GM12873 (cell line): ENCODE data around the gene ZDHHC8.

ENCODE experiments used
- TF ChIP-seq, protein P1 (sequence below): IDR thresholded peaks from 2 replicates; pipeline ENCODE4 v1.5.1; 2012; ENCODE audit warnings: low read depth, mild to moderate bottlenecking, moderate library complexity, low read length, control low read depth; ENCODE audit not compliant: insufficient read depth; ENCODE audit errors: missing control alignments

The ZDHHC8 gene

DNA sequence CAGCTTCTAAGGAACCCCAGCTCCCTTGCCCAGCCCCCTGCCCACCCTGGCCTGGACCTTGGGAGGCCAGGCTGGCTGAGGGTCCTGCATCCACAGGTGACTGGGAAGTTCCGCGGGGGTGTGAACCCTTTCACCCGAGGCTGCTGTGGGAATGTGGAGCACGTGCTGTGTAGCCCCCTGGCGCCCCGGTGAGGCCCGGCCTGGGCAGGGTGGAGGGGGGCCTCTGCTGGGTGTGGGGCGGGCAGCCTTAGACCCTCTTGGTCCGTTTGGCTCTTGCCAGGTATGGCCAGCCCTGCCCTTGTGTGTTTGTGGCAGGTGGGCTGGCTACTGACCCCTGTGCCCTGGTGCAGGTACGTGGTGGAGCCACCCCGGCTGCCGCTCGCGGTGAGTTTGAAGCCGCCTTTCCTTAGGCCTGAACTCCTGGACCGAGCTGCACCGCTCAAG lies 8.9 kb downstream of the ZDHHC8 start:
- TF ChIP-seq, protein P1, sequence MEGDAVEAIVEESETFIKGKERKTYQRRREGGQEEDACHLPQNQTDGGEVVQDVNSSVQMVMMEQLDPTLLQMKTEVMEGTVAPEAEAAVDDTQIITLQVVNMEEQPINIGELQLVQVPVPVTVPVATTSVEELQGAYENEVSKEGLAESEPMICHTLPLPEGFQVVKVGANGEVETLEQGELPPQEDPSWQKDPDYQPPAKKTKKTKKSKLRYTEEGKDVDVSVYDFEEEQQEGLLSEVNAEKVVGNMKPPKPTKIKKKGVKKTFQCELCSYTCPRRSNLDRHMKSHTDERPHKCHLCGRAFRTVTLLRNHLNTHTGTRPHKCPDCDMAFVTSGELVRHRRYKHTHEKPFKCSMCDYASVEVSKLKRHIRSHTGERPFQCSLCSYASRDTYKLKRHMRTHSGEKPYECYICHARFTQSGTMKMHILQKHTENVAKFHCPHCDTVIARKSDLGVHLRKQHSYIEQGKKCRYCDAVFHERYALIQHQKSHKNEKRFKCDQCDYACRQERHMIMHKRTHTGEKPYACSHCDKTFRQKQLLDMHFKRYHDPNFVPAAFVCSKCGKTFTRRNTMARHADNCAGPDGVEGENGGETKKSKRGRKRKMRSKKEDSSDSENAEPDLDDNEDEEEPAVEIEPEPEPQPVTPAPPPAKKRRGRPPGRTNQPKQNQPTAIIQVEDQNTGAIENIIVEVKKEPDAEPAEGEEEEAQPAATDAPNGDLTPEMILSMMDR, result no peak

DNA sequence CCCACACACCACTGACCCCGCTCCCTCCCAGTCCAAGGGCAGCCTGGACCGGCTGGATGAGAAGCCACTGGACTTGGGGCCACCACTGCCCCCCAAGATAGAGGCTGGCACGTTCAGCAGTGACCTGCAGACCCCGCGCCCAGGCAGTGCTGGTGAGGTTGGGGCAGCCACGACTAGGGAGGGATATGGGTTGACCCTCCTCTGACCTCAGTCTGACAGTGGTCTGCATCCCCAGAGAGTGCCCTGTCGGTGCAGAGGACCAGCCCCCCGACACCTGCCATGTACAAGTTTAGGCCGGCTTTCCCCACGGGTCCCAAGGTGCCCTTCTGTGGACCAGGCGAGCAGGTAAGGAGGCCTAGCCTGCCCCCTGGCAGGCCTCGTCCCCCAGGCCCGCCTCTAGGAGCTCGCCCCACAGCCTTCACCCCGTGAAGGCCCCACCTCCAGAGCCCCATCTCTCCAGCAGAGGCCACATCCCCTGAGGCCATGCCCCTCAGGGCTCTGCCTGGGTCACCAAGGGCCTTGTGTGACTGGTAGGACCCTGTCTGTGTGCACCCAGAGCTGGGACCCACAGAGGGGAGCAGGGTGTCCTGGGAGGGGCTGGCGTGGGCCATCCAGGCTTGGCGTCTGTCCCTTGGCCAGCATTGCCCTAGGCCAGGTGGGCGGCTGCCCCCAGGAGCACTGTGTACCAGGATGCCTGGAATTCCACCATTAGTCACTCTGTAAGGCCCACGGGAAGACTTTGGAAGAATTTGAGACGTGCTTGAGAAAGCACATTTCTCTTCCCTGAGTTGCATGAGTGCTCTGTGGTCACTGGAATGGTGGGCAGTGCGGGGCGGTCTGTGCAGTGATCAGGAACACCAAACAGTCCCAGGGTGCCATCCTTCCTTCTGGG lies 9.8 kb downstream of the ZDHHC8 start:
- TF ChIP-seq, protein P1, result no peak

DNA sequence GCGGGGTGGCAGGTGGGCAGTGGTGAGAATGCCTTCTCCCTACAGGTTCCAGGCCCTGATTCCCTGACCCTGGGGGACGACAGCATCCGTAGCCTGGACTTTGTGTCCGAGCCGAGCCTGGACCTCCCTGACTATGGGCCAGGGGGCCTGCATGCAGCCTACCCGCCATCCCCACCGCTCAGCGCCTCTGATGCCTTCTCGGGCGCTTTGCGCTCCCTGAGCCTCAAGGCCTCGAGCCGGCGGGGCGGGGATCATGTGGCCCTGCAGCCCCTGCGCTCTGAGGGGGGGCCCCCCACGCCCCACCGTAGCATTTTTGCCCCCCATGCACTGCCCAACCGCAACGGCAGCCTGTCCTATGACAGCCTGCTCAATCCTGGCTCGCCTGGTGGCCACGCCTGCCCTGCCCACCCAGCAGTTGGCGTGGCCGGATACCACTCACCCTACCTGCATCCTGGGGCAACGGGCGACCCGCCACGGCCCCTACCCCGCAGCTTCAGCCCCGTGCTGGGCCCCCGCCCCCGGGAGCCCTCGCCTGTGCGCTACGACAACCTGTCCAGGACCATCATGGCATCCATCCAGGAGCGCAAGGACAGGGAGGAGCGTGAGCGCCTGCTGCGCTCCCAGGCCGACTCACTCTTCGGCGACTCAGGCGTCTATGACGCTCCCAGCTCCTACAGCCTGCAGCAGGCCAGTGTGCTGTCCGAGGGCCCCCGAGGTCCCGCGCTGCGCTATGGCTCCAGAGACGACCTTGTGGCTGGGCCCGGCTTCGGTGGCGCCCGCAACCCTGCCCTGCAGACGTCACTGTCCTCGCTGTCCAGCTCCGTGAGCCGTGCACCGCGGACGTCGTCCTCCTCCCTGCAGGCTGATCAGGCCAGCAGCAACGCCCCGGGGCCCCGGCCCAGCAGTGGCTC lies 11.4 kb downstream of the ZDHHC8 start:
- TF ChIP-seq, protein P1, result no peak

DNA sequence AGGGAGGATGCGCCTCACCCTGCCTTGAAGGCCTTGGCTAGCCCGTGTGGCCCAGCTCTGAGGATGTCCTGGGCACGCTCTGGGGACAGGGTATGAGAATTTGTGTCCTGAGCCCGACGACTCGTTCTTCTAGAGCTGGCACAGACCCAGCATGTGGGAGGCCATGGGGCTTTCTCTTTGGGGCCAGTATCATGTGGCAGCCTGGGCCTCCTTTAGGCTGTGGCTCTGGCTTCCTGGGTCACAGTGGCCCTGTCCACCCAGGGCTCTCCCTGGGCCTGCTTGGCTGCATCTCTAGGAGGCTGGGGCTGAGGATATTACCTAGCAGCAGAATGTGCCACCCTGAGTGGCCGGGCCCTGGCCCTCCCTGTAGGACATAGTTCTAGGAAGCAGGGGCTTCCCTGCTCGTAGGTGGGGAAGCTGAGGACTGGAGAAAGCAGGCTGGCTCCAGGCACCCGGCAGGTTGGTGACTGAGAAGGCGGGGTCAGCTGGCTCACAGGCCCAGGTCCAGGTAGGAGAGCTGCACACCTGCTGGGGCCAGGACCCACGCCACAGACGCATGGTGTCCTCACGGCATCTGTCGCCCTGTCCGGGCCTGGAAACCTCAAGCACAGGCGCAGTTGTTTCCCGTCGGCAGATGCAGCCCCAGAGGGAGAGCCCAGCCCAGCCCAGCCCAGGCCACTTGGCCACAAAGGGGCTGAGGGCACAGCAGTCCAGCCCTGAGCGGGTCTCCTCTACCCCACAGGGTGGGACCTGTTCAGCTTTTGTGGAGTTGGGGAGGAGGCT lies 12.5 kb downstream of the ZDHHC8 start:
- TF ChIP-seq, protein P1, result no peak

DNA sequence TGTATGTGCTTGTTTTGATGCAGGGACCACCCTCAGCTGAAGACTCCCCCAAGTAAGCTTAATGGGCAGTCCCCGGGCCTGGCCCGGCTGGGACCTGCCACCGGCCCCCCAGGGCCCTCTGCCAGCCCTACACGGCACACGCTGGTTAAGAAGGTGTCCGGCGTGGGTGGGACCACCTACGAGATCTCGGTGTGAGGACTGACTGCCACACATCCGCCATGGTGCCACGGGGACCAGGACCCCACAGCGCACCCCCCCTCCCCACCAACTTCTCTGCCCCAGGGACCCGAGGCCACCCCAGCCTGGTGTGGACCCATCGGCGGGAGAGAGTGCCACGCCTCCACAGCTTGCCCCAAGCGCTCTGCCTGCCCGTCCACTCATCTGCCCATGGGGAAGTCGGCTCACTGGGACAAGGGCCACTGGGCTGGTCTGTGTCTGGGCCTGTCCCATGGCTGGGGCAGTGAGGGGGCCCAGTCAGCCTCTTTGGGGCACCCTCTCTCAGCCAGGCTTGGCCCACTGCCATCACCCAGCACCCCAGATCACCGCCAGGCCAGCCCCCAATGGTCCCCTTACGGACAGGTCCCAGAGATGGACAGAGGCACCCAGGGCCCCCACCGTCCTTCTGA lies 13.7 kb downstream of the ZDHHC8 start:
- TF ChIP-seq, protein P1, result no peak

DNA sequence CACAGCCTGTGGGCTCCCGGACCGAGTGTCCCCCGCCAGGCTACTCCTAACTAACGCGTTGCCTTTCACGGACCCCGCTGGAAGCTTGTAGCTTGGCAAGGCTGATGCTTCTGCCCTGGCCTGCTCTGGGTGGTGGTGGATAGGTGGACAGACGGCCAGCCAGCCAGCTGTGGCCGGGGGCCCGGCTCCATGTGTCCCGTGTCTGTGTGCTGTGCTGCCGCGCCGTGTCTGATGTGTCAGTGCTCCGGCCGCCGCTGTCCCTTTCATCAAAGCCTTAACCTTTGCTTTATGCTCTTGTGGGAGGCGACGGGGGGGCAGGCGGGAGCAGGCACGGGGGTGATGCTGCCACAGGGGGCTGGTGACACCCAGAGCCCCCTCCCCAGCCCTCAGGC lies 14.2 kb downstream of the ZDHHC8 start:
- TF ChIP-seq, protein P1, result no peak
